Measurements from ENCODE around the gene BCL11B.

- TF ChIP-seq CTCF (IDR thresholded peaks at IDR 0.05) (no peak), EZH2 (IDR thresholded peaks at IDR 0.05; ENCODE audit: borderline replicate concordance, insufficient read depth, low read depth, low read length, poor library complexity, severe bottlenecking) (no peak)
These were observed 9.8 kb downstream of the BCL11B start for GRCh38 chr14:99261912-99262787.
